HepG2 (cell line): Measurements from ENCODE around the gene SERINC2. TPM values are rescaled to one million over a fixed set of nuclear protein-coding genes. Genes with fewer than 3 reads are reported as not detected.
A peak's percentile ranks its signal among the peaks of the same experiment; 100 is the strongest.

ENCODE experiments used
- ATF7-NPFF ChIP-seq: sonication (generic); formaldehyde crosslinking; IDR thresholded peaks from 2 replicates; pipeline ENCODE4 v1.8.1; 2023; ENCODE audit warnings: mild to moderate bottlenecking, low read depth, missing genetic modification reagents, moderate library complexity
- ATM ChIP-seq: fragments of 450-650 bp; IDR thresholded peaks from 2 replicates; pipeline ENCODE4 v1.7.1; 2017; ENCODE audit warnings: mild to moderate bottlenecking, borderline replicate concordance
- CENPX ChIP-seq: sonication (generic); formaldehyde crosslinking; IDR thresholded peaks from 2 replicates; pipeline ENCODE4 v1.9.0; 2021; ENCODE audit warnings: mild to moderate bottlenecking, missing genetic modification reagents, moderate library complexity
- DR1 ChIP-seq: sonication (generic); formaldehyde crosslinking; IDR thresholded peaks from 2 replicates; pipeline ENCODE4 v1.8.0; 2021; ENCODE audit warnings: mild to moderate bottlenecking, missing genetic modification reagents, inconsistent platforms
- FOXO1 ChIP-seq: sonication (generic); formaldehyde crosslinking; IDR thresholded peaks from 2 replicates; pipeline ENCODE4 v1.4.0; 2020; ENCODE audit warnings: missing genetic modification reagents
- GABPB1 ChIP-seq: IDR thresholded peaks from 2 replicates; pipeline ENCODE4 v1.6.1; 2016; ENCODE audit warnings: mild to moderate bottlenecking, missing genetic modification reagents, moderate library complexity, missing compliant biosample characterization
- HOXA7 ChIP-seq: sonication (generic); formaldehyde crosslinking; IDR thresholded peaks from 2 replicates; pipeline ENCODE4 v1.8.1; 2022; ENCODE audit warnings: mild to moderate bottlenecking, missing genetic modification reagents, moderate library complexity
- LCORL ChIP-seq, 2 experiments: fragments of 450-650 bp in 1 of 2; sonication (generic) in 1 of 2; formaldehyde crosslinking in 1 of 2; IDR thresholded peaks; 2 replicates each; pipeline versions ENCODE4 v1.5.0 to v1.6.1; 2017 to 2020; ENCODE audit warnings: antibody characterized with exemption in 1 of 2, missing genetic modification reagents in 1 of 2
- MEIS2 ChIP-seq: sonication (generic); formaldehyde crosslinking; IDR thresholded peaks from 2 replicates; pipeline ENCODE4 v1.9.0; 2021; ENCODE audit warnings: mild to moderate bottlenecking, missing genetic modification reagents
- NFYC ChIP-seq: IDR thresholded peaks from 2 replicates; pipeline ENCODE4 v1.6.1; 2016; ENCODE audit warnings: missing genetic modification reagents, missing compliant biosample characterization
- NONO ChIP-seq, 2 experiments: fragments of 450-650 bp in 1 of 2; sonication (generic) in 1 of 2; formaldehyde crosslinking in 1 of 2; IDR thresholded peaks in 1 of 2; conservative IDR thresholded peaks in 1 of 2; 2 replicates each; pipeline versions ENCODE4 v1.6.1 to v1.8.0; 2017 to 2022; ENCODE audit warnings: mild to moderate bottlenecking in 1 of 2, missing genetic modification reagents in 1 of 2, moderate library complexity in 1 of 2
- PHF21A ChIP-seq: sonication (generic); formaldehyde crosslinking; IDR thresholded peaks from 2 replicates; pipeline ENCODE4 v1.5.0; 2020; ENCODE audit warnings: mild to moderate bottlenecking, missing genetic modification reagents
- SCMH1 ChIP-seq: sonication (generic); formaldehyde crosslinking; IDR thresholded peaks from 2 replicates; pipeline ENCODE4 v1.9.0; 2021; ENCODE audit warnings: missing genetic modification reagents, mild to moderate bottlenecking, borderline replicate concordance
- SMC3 ChIP-seq: IDR thresholded peaks from 2 replicates; pipeline ENCODE4 v1.6.1; 2011; ENCODE audit warnings: low read length, improper control_type of control experiment
- ZFYVE20 ChIP-seq: sonication (generic); formaldehyde crosslinking; IDR thresholded peaks from 2 replicates; pipeline ENCODE4 v1.8.0; 2023; ENCODE audit warnings: low read depth, mild to moderate bottlenecking, moderate library complexity, missing genetic modification reagents, borderline replicate concordance
- ZNF367 ChIP-seq: sonication (generic); formaldehyde crosslinking; IDR thresholded peaks from 2 replicates; pipeline ENCODE4 v1.4.0; 2020; ENCODE audit warnings: missing genetic modification reagents, borderline replicate concordance
- ZNF572 ChIP-seq: sonication (generic); formaldehyde crosslinking; IDR thresholded peaks from 2 replicates; pipeline ENCODE4 v1.5.1; 2020; ENCODE audit warnings: mild to moderate bottlenecking, missing genetic modification reagents
- ZNF776 ChIP-seq: sonication (generic); formaldehyde crosslinking; IDR thresholded peaks from 2 replicates; pipeline ENCODE4 v1.4.0; 2020; ENCODE audit warnings: mild to moderate bottlenecking, missing genetic modification reagents
- polyA plus RNA-seq, 8 experiments: library from polyadenylated mRNA; depleted of rRNA in 3 of 8; stranded (reverse) in 7 of 8; unstranded in 1 of 8; fragments of >200 nt; fragmentation: Illumina TruSeq in 4 of 8; extraction: Trizol in 4 of 8; gene quantifications; 2 replicates each; pipeline versions ENCODE4 v1.2.1 to v1.2.3, GENCODE V29; 2011 to 2016; ENCODE audit warnings: low read depth in 4 of 8, missing spikeins in 1 of 8, mixed read lengths in 1 of 8; ENCODE audit not compliant: insufficient read depth in 1 of 8
- total RNA-seq, 5 experiments: library from RNA; depleted of rRNA; stranded (reverse); fragments of >200 nt; fragmentation: Illumina TruSeq; extraction: Trizol; gene quantifications; 2 replicates each; pipeline ENCODE4 v1.2.3, GENCODE V29; 2016; ENCODE audit warnings: low read depth in 1 of 5
- TF ChIP-seq, protein P1 (sequence below): sonication (generic); formaldehyde crosslinking; IDR thresholded peaks from 2 replicates; pipeline ENCODE4 v1.8.0; 2022; ENCODE audit warnings: mild to moderate bottlenecking, missing genetic modification reagents; ENCODE audit not compliant: insufficient replicate concordance
- TF ChIP-seq, protein P2 (sequence below): IDR thresholded peaks from 2 replicates; pipeline ENCODE4 v1.6.1; 2012; ENCODE audit warnings: low read length, improper control_type of control experiment
- TF ChIP-seq, protein P3 (sequence below): sonication (generic); formaldehyde crosslinking; IDR thresholded peaks from 2 replicates; pipeline ENCODE4 v1.4.0; 2020; ENCODE audit warnings: missing genetic modification reagents
- TF ChIP-seq, protein P4 (sequence below): sonication (generic); formaldehyde crosslinking; conservative IDR thresholded peaks from 2 replicates; pipeline ENCODE4 v1.8.0; 2022; ENCODE audit warnings: missing genetic modification reagents

SERINC2 gene
- total and polyA plus RNA-seq, 2 of the 13 experiments (the other 11 are each of a cell fraction or from before 2014, with no cell fraction given), result 4.8 to 126 TPM

DNA sequence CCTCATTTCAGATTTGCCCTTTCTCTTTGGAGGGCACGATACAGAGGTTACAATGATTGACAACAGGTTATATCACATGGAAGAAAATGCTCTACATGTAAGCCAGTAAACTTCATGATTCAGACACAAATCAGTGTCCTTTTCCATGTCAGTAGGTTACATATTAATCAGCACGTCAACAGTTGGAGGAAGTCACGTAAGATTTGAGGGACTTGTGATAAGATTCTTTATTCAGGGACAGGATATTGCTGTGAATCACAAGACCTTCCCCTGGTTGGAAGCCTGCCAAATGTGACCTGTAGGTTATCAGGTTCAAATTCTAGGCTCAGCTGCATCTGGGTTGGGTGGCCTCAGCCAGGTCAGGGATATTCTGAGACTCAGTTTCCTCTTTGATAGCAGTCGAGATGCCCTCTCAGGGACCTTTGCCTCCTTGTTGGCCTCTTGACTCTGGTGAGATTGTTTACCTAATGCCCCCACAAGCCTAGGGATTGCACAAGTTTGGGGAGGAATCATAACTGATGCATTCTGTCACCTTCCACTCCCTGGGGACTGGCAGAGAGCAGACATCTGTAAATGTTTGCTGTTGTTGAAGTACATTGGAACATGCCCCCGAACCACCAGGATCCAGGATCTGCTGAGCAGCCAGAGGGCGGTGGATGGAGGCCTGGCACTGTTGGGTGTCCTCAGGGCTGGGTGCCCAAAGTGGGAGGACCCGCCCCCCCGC is 31.9 kb downstream of the SERINC2 start (continued):
- no peak for TF ChIP-seq ZFYVE20 (CRISPR knock-in tag)
- TF ChIP-seq, protein P1, sequence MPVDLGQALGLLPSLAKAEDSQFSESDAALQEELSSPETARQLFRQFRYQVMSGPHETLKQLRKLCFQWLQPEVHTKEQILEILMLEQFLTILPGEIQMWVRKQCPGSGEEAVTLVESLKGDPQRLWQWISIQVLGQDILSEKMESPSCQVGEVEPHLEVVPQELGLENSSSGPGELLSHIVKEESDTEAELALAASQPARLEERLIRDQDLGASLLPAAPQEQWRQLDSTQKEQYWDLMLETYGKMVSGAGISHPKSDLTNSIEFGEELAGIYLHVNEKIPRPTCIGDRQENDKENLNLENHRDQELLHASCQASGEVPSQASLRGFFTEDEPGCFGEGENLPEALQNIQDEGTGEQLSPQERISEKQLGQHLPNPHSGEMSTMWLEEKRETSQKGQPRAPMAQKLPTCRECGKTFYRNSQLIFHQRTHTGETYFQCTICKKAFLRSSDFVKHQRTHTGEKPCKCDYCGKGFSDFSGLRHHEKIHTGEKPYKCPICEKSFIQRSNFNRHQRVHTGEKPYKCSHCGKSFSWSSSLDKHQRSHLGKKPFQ (CRISPR knock-in tag), result no peak
- TF ChIP-seq HOXA7 (CRISPR knock-in tag), result no peak
- TF ChIP-seq PHF21A (CRISPR knock-in tag), result peak; percentile 91
- TF ChIP-seq NFYC (CRISPR knock-in tag), result no peak
- TF ChIP-seq ZNF776 (CRISPR knock-in tag), result no peak
- TF ChIP-seq, protein P2, sequence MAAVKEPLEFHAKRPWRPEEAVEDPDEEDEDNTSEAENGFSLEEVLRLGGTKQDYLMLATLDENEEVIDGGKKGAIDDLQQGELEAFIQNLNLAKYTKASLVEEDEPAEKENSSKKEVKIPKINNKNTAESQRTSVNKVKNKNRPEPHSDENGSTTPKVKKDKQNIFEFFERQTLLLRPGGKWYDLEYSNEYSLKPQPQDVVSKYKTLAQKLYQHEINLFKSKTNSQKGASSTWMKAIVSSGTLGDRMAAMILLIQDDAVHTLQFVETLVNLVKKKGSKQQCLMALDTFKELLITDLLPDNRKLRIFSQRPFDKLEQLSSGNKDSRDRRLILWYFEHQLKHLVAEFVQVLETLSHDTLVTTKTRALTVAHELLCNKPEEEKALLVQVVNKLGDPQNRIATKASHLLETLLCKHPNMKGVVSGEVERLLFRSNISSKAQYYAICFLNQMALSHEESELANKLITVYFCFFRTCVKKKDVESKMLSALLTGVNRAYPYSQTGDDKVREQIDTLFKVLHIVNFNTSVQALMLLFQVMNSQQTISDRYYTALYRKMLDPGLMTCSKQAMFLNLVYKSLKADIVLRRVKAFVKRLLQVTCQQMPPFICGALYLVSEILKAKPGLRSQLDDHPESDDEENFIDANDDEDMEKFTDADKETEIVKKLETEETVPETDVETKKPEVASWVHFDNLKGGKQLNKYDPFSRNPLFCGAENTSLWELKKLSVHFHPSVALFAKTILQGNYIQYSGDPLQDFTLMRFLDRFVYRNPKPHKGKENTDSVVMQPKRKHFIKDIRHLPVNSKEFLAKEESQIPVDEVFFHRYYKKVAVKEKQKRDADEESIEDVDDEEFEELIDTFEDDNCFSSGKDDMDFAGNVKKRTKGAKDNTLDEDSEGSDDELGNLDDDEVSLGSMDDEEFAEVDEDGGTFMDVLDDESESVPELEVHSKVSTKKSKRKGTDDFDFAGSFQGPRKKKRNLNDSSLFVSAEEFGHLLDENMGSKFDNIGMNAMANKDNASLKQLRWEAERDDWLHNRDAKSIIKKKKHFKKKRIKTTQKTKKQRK, result no peak
- no peak for TF ChIP-seq DR1 (CRISPR knock-in tag)
- TF ChIP-seq ZNF572 (CRISPR knock-in tag), result no peak
- TF ChIP-seq NONO (IDR thresholded peaks at IDR 0.05), result no peak
- TF ChIP-seq NONO (CRISPR knock-in tag; conservative IDR thresholded peaks at IDR 0.05), result peak; percentile 21; the same call in 1 of the 2 replicates
- no peak for TF ChIP-seq ATM
- TF ChIP-seq, protein P3, sequence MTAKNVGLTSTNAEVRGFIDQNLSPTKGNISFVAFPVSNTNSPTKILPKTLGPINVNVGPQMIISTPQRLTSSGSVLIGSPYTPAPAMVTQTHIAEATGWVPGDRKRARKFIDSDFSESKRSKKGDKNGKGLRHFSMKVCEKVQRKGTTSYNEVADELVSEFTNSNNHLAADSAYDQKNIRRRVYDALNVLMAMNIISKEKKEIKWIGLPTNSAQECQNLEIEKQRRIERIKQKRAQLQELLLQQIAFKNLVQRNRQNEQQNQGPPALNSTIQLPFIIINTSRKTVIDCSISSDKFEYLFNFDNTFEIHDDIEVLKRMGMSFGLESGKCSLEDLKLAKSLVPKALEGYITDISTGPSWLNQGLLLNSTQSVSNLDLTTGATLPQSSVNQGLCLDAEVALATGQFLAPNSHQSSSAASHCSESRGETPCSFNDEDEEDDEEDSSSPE (CRISPR knock-in tag), result 0 out of 2 replicates have a peak, but pooled peaks have one; percentile 11
- no peak for TF ChIP-seq LCORL (IDR thresholded peaks at IDR 0.05)
- peak; percentile 81 for TF ChIP-seq LCORL (CRISPR knock-in tag; IDR thresholded peaks at IDR 0.05)
- no peak for TF ChIP-seq ZNF367 (CRISPR knock-in tag)
- peak; percentile 92 for TF ChIP-seq MEIS2
- TF ChIP-seq FOXO1, result peak; percentile 90; the same call in 1 of the 2 replicates
- no peak for TF ChIP-seq CENPX (CRISPR knock-in tag)
- TF ChIP-seq, protein P4, sequence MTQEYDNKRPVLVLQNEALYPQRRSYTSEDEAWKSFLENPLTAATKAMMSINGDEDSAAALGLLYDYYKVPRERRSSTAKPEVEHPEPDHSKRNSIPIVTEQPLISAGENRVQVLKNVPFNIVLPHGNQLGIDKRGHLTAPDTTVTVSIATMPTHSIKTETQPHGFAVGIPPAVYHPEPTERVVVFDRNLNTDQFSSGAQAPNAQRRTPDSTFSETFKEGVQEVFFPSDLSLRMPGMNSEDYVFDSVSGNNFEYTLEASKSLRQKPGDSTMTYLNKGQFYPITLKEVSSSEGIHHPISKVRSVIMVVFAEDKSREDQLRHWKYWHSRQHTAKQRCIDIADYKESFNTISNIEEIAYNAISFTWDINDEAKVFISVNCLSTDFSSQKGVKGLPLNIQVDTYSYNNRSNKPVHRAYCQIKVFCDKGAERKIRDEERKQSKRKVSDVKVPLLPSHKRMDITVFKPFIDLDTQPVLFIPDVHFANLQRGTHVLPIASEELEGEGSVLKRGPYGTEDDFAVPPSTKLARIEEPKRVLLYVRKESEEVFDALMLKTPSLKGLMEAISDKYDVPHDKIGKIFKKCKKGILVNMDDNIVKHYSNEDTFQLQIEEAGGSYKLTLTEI (CRISPR knock-in tag), result no peak
- peak; percentile 34; the same call in 1 of the 2 replicates for TF ChIP-seq GABPB1 (CRISPR knock-in tag)
- no peak for TF ChIP-seq SCMH1 (CRISPR knock-in tag)
- no peak; the same call in 1 of the 2 replicates for TF ChIP-seq SMC3
- TF ChIP-seq ATF7-NPFF, result no peak
